ENCODE data around the gene MYEOV. TPM values are rescaled to one million over a fixed set of nuclear protein-coding genes. Genes with fewer than 3 reads are reported as not detected.

MYEOV gene
- polyA plus RNA-seq, 3 donors, result 0.03 TPM; not detected in 2

- H3K27me3 ChIP-seq (ENCODE audit: control insufficient read depth in 2 of 2, insufficient read depth in 2 of 2, low read length in 2 of 2), result peaks cover 5 to 14% of the 10 kb centered on the region in 2 donors
- H4K20me1 ChIP-seq (ENCODE audit: insufficient read depth, low read length), result no peaks in the 10 kb centered on the region
- no peak overlapping the region for H3K27ac ChIP-seq (ENCODE audit: low read depth in 1 of 2, low read length in 2 of 2)
- no peak for TF ChIP-seq CTCF (IDR thresholded peaks at IDR 0.05)
- peak overlapping the region in 1 of 2 donors; percentile 56 for H3K4me3 Mint-ChIP-seq
- intact Hi-C loops (cut with micrococcal nuclease), result no loop called here
- peaks cover 0 to 3% (median 0%) of the 10 kb centered on the region in 7 donors for H3K9me3 Mint-ChIP-seq
- 21% methylated on average over 14 of the region's 15 CpGs for WGBS (ENCODE audit: insufficient coverage)
- peaks cover 18 to 25% (median 23%) of the 10 kb centered on the region in 3 donors for H3K27me3 Mint-ChIP-seq (ENCODE audit: low read depth in 3 of 3)
- H3K79me2 ChIP-seq (ENCODE audit: insufficient read depth, low read length), result no peaks in the 10 kb centered on the region
- H3K4me1 ChIP-seq (ENCODE audit: control insufficient read depth in 1 of 2, insufficient read depth in 2 of 2, low read length in 2 of 2), result peaks cover 31 to 40% of the 10 kb centered on the region in 2 donors
- no peaks in the 10 kb centered on the region for H3K36me3 ChIP-seq (replicated peaks in 1 of 2; ENCODE audit: control insufficient read depth in 1 of 2, insufficient read depth in 2 of 2, low read length in 2 of 2)
- no peak overlapping the region for H2AFZ ChIP-seq (ENCODE audit: insufficient read depth, low read depth, low read length, poor library complexity, severe bottlenecking)
- H3K36me3 Mint-ChIP-seq, result peaks cover 0 to 1% of the 10 kb centered on the region in 2 donors
- peak in 1 of 3 donors; percentile 34 for DNase-seq
- no peak overlapping the region for H3K9ac ChIP-seq (ENCODE audit: insufficient read depth, low read length, poor library complexity, severe bottlenecking)
- no peak overlapping the region for H3K4me3 ChIP-seq (replicated peaks in 1 of 3; ENCODE audit: low read depth in 2 of 3, low read length in 3 of 3)
- H3K4me2 ChIP-seq (replicated peaks; ENCODE audit: extremely low read depth, low read length, poor library complexity, severe bottlenecking), result no peak overlapping the region
- H3K4me1 Mint-ChIP-seq, result peaks cover 46% of the 10 kb centered on the region
- peak overlapping the region in 1 of 7 donors; percentile 26 for H3K27ac Mint-ChIP-seq
- H3K9me3 ChIP-seq (replicated peaks in 1 of 2; ENCODE audit: control insufficient read depth in 1 of 2, insufficient read depth in 1 of 2, low read length in 2 of 2), result no peaks in the 10 kb centered on the region
These were observed 18.8 kb downstream of the MYEOV start for GRCh38 chr11:69312453-69313404.

- no peak overlapping the region for H3K4me3 Mint-ChIP-seq
These were observed 20.0 kb downstream of the MYEOV start for GRCh38 chr11:69313992-69314391.

More at GRCh38 chr11:69313992-69314391, 20.0 kb downstream of the MYEOV start:
- H2AFZ ChIP-seq (ENCODE audit: insufficient read depth, low read depth, low read length, poor library complexity, severe bottlenecking), result no peak overlapping the region
- peaks cover 0 to 3% (median 0%) of the 10 kb centered on the region in 7 donors for H3K9me3 Mint-ChIP-seq
- no peak overlapping the region for H3K4me3 ChIP-seq (replicated peaks in 1 of 3; ENCODE audit: low read depth in 2 of 3, low read length in 3 of 3)
- intact Hi-C loops (cut with micrococcal nuclease), result no loop called here
- H3K27me3 ChIP-seq (ENCODE audit: control insufficient read depth in 2 of 2, insufficient read depth in 2 of 2, low read length in 2 of 2), result peaks cover 5 to 14% of the 10 kb centered on the region in 2 donors
- no peak for TF ChIP-seq CTCF (IDR thresholded peaks at IDR 0.05)
- no peak overlapping the region for H3K9ac ChIP-seq (ENCODE audit: insufficient read depth, low read length, poor library complexity, severe bottlenecking)
- 100% methylated on average over 1 of the region's 2 CpGs for WGBS (ENCODE audit: insufficient coverage)
- no peak for DNase-seq
- no peak overlapping the region for H3K27ac ChIP-seq (ENCODE audit: low read depth in 1 of 2, low read length in 2 of 2)
- no peaks in the 10 kb centered on the region for H3K79me2 ChIP-seq (ENCODE audit: insufficient read depth, low read length)
- peaks cover 11 to 21% (median 18%) of the 10 kb centered on the region in 3 donors for H3K27me3 Mint-ChIP-seq (ENCODE audit: low read depth in 3 of 3)
- H3K4me2 ChIP-seq (replicated peaks; ENCODE audit: extremely low read depth, low read length, poor library complexity, severe bottlenecking), result no peak overlapping the region
- H3K9me3 ChIP-seq (replicated peaks in 1 of 2; ENCODE audit: control insufficient read depth in 1 of 2, insufficient read depth in 1 of 2, low read length in 2 of 2), result no peaks in the 10 kb centered on the region
- no peaks in the 10 kb centered on the region for H3K36me3 ChIP-seq (replicated peaks in 1 of 2; ENCODE audit: control insufficient read depth in 1 of 2, insufficient read depth in 2 of 2, low read length in 2 of 2)
- peaks cover 0 to 1% of the 10 kb centered on the region in 2 donors for H3K36me3 Mint-ChIP-seq
- no peaks in the 10 kb centered on the region for H4K20me1 ChIP-seq (ENCODE audit: insufficient read depth, low read length)
- H3K27ac Mint-ChIP-seq, result no peak overlapping the region
- H3K4me1 ChIP-seq (ENCODE audit: control insufficient read depth in 1 of 2, insufficient read depth in 2 of 2, low read length in 2 of 2), result peaks cover 31 to 45% of the 10 kb centered on the region in 2 donors
- H3K4me1 Mint-ChIP-seq, result peaks cover 43% of the 10 kb centered on the region
